ENCODE results near the gene ARFGEF3.

ARFGEF3 gene

DNA sequence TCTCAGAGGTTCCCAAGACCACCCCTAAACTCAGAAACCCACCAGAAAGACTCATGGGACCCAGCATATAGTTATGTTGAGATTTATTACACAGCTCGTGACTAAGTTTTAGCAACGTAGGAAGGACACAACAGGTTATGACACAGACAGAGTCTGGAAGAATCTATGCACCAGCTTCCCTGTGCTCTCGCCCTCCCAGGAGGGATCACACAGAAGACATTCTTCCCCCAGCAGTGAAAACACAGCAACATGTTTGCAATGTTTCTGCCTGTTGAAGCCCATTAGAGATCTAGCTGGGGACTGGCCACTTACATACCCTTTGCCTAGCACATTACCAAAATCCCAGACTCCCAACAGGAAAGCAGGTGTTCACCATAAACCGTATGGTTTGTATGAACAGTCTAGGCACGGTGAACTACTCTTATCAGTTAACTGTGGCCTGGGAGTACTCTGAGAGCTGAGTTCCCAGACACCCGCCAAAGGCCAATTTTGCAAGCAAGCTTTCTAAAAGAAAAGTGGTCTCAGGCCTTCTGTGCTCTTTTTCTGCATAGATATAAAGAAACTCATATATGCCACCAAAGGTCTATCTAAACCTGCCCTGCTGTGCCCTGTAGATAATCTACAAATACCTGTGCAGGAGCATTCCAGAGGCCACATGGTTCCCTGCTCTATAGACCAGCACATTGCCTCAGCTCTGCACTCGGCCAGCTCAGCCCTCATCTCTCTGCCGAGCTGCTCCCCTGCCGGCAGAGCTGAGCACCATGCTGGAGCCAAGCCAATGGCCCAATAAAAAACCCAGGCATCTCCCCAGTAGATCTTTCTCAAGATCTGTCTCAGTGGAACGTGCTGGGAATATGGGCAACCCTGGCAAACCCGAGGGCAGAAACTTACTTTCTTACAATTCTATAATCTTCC lies 146.3 kb downstream of the ARFGEF3 start:
- DNase-seq (ENCODE audit: low spot score), result no peak

DNA sequence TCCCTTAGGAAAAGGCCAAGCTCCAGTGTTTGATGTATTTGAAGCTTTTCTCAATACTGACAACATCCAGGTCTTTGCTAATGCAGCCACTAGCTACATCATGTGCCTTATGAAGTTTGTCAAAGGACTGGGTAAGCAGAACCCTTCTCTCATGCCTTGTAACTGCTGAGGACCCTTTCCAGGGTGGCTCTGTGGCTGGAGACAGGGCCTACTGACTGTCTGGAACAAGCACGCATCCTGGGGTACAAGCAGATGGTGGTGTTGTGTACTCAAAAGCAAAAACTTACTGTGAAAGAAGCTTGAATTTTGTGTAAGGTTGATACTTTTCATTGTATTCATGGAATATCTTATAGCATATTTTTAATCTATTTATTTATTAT lies 147.0 kb downstream of the ARFGEF3 start:
- no peak for DNase-seq (ENCODE audit: low spot score)

DNA sequence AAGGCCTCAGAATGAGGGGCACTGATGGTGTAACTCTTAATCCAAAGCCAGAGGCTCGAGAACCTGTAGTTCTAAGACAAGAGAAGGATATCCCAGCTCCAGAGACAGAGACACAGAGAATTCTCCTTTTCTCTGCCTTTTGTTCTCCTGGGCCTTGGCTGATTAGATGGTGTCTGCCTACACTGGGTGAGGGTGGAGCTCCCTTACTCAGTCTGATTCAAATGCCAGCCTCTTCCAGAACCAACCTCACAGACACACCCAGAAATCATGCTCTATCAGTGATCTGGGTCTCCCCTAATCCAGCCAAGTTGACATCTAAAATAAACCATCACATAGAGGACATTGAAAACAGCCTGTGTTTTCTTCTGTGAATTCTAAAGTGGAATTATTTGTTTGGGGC lies 148.0 kb downstream of the ARFGEF3 start:
- DNase-seq (ENCODE audit: low spot score), result no peak

DNA sequence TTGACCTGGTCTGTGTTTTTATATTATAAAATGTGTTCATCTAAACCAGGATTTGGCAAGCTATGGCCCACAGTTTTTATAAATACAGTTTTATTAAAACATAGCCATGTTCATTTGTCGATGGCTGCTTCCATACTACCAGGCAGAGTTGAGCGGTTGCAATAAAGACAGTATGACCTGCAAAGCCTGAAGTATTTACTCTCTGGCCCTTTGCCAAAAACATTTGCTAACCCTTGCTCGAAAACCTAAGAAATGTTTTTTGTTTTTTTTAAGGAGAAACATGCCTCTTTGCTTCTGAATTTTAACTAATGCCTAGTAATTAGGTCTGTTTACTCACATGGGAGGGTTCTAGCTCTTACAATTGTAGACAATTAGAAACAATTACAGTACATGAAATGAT lies 148.6 kb downstream of the ARFGEF3 start:
- no peak for DNase-seq (ENCODE audit: low spot score)

DNA sequence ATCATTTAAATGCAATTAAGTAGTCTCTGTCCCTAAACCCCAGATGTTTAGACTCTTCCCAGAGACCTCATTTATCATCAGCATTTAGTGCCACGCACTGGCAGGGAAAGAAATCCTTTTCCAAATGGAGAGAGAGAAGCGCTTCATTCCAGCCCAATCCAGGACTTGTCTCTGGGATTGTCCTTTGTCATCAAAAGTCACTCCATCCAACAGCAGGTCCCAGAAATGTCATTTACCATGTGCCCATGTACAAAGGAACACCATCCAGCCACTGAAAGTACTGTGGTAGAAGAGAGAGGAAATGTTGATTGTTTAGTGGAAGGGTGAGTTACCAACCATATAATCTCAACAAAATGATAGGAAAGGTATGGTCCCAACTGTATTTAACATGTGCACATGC lies 149.1 kb downstream of the ARFGEF3 start:
- DNase-seq (ENCODE audit: low spot score), result no peak

DNA sequence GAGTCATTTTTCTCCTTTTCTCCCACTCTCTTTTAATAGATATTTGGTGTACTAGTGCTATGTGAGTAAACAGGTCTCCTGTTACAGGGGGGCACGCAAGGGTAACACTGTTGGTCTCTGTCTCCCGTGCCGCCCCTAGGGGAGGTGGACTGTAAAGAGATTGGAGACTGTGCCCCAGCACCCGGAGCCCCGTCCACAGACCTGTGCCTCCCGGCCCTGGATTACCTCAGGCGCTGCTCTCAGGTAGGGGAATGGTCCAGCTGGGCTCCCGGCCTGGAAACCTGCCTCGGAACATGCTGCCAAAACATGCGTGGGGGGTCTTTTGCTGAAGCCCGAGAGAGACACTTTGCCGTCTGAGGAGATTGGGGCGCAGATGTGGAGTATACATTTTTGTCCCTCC lies 149.5 kb downstream of the ARFGEF3 start:
- DNase-seq (ENCODE audit: low spot score), result no peak

DNA sequence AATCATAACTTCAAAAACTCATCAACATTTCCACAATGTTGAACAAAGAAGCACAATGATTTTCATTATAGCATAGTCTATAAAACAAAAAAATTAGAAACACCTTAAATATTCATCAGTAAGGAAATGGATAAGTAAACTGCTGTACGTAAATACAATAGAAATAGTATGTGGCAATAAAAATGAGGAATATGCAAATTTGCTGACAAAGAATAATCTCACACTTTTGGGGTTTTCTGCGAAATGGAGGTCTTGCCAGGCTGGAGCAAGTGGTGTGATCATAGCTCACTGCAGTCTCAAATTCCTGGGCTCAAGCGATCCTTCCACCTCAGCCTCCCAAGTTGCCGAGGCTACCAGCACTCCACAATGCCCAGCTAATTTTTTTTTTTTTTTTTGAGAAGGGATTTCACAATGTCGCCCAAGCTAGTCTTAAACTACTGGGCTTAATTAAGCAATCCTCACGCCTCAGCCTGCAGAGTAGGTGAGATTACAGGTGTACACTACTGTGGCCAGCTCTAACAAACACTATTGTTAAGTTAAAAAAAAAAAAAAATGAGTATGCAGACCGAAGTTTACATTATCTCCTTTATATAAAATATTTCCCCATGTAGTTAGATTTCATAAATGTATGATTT lies 157.1 kb downstream of the ARFGEF3 start:
- no peak for DNase-seq (ENCODE audit: low spot score)

DNA sequence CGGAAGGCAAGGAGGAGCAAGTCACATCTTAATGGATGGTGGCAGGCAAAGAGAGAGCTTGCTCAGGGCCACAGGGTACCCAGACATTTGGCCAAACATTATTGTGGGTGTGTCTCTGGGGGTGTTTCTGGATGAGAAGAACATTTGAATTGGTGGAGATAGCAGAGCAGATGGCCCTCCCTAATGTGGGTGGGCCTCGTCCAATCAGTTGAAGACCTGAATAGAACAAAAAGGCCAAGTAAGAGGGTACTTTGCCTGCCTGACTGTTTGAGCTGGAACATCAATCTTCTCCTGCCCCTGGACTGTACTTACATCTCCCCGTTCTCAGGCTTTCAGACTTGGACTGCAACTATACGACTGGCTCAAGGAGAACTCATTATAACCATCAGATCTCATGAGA lies 160.2 kb downstream of the ARFGEF3 start:
- DNase-seq (ENCODE audit: low spot score), result no peak

DNA sequence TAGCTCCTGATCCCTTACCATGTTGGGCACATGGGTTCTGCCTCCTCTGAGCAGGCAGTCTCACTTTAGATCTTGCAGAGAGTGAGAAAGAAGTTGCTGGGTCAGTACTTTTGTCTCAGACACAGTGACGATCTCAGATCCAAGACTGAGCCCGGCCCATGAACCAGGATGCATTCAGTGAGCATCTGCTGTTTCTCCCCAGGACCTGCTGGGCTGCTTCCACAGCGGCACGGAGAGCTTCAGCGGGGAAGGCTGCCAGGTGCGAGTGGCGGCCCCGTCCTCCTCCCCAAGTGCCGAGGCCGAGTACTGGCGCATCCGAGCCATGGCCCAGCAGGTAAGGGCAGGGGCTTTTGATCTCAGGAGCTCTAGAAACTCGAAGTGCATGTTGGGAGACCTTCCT lies 162.1 kb downstream of the ARFGEF3 start:
- DNase-seq (ENCODE audit: low spot score), result no peak

DNA sequence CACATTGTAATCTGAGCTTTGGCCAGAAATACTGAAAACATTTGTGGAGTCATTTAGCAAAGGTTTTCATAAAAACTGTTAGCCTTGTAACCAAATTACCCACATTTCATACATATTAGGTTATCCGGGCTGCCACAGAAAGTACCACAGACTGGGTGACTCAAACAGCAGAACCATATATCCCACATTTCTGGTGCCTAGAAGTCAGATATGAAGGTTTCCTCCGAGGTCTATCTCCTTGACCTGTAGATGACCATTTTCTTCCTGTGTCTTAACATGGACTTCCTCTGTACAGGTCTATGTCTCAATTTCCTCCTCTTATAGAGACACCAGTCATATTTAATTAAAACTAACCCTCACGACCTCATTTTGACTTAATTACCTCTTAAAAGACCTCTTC lies 166.5 kb downstream of the ARFGEF3 start:
- DNase-seq (ENCODE audit: low spot score), result no peak

DNA sequence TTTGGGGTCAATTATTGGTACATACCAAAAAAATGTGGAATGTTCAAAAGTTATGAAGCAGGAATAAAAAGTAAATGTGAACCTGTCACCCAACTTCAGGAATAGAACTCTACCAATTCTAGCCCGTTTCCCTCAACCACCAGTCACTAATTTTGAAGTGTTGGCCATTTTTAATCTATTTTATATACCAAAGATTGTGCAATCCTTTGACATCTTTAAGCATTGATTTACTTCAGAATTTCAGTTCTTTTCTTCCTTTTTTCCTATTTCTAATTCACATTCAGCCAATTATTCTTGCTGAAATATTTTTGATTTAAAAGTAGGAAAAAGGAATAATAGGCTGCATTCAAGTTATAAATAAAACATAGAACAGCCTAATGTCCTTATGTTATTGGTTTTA lies 169.0 kb downstream of the ARFGEF3 start:
- DNase-seq (ENCODE audit: low spot score), result no peak

DNA sequence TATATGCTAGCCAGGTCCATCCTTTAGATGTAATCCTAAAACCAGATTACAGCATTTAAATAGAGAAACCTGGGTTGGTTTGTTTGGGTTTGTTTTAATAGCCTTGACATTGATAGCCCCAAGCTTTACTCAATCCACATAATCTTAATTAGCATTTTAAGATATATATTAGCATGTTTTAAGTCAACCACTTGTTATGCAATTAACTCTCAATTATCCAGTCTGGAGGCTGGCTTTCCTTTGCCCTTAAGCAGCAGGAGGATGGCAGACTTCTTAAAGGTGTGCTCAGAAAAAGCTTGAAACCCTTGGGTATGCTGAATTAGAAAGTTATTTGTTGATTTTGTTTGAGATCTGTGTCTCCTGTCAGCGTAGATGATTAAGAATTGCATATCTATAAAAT lies 169.7 kb downstream of the ARFGEF3 start:
- DNase-seq (ENCODE audit: low spot score), result no peak

DNA sequence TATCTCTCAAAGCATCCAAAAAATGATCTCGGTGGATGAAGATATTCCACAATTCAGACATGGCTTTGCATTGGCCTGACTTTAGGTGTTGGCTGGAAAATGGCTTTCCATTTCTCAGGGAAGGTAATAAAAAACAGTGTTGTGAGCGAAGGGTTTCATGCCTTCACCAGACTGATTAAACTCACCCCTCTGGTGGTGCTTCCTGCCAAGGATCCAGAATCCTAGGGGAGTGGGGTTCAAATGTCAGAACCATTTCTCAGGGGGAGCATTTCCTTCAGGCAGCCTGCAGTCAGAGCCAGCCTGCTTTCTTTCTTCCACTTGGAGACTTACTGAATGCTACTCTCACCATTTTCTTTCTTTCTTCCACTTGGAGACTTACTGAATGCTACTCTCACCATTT lies 170.2 kb downstream of the ARFGEF3 start:
- no peak for DNase-seq (ENCODE audit: low spot score)

DNA sequence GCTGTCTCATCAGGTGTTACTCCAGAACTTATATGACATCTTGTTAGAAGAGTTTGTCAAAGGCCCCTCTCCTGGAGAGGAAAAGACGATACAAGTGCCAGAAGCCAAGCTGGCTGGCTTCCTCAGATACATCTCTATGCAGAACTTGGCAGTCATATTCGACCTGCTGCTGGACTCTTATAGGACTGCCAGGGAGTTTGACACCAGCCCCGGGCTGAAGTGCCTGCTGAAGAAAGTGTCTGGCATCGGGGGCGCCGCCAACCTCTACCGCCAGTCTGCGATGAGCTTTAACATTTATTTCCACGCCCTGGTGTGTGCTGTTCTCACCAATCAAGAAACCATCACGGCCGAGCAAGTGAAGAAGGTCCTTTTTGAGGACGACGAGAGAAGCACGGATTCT lies 172.3 kb downstream of the ARFGEF3 start:
- DNase-seq (ENCODE audit: low spot score), result no peak

DNA sequence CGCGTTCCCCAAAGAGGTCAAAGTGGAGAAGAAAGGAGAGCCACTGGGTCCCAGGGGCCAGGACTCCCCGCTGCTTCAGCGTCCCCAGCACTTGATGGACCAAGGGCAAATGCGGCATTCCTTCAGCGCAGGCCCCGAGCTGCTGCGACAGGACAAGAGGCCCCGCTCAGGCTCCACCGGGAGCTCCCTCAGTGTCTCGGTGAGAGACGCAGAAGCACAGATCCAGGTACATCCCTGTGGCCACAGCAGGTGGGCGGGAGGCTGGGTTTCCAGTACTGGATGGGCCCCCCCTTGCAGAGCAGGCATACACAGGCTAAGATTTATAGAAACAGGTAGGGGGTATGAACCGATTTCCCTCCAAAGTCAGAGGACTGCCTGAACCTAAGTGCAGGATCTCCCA lies 173.2 kb downstream of the ARFGEF3 start:
- DNase-seq (ENCODE audit: low spot score), result no peak

DNA sequence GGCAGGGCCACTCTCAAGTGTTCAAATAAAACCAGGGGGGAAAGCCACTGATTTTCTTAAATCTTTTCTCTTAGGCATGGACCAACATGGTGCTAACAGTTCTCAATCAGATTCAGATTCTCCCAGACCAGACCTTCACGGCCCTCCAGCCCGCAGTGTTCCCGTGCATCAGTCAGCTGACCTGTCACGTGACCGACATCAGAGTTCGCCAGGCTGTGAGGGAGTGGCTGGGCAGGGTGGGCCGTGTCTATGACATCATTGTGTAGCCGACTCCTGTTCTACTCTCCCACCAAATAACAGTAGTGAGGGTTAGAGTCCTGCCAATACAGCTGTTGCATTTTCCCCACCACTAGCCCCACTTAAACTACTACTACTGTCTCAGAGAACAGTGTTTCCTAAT lies 174.5 kb downstream of the ARFGEF3 start:
- DNase-seq (ENCODE audit: low spot score), result no peak

DNA sequence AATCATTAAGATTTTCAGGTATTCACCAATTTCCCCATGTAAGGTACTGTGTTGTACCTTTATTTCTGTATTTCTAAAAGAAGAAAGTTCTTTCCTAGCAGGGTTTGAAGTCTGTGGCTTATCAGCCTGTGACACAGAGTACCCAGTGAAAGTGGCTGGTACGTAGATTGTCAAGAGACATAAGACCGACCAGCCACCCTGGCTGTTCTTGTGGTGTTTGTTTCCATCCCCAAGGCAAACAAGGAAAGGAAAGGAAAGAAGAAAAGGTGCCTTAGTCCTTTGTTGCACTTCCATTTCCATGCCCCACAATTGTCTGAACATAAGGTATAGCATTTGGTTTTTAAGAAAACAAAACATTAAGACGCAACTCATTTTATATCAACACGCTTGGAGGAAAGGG lies 175.3 kb downstream of the ARFGEF3 start:
- DNase-seq (ENCODE audit: low spot score), result no peak

DNA sequence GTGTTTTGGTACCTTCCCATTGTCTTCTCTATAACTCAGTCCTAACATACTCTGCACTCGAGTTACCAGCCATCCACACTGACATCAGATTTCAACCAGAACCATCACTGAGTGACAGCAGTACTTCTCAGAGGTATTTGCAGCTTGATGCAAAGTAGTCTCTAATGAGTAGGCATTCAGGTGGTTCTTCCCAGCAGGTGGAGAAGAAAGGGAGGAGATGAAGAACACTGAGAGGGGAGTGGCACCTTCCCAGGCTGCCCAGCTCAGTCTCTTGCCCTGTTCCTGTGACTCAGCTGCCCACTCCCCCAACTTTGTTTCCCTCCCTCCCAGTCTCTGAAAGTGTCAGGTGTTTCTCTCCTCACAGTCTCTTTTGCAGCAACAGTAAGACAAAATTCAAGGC lies 177.3 kb downstream of the ARFGEF3 start:
- no peak for DNase-seq (ENCODE audit: low spot score)

DNA sequence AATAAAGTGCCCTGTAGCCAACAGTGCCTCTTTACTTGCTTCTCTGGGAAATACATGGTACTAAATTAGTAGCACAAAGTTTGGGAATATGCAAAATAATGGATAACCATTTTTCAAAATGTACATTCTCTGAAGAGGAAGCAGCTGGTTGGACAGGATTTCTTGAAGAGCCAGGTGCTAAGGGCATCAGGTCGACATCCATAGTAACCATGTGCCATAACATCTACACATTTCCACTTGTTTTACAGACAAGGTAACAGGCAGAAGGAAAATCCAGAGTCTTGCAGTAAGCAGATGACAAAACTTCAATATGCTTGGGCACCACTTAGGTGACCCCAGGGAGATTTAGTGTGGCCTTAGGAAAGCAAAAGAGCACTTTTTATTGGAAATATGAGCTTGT lies 179.4 kb downstream of the ARFGEF3 start:
- no peak for DNase-seq (ENCODE audit: low spot score)

DNA sequence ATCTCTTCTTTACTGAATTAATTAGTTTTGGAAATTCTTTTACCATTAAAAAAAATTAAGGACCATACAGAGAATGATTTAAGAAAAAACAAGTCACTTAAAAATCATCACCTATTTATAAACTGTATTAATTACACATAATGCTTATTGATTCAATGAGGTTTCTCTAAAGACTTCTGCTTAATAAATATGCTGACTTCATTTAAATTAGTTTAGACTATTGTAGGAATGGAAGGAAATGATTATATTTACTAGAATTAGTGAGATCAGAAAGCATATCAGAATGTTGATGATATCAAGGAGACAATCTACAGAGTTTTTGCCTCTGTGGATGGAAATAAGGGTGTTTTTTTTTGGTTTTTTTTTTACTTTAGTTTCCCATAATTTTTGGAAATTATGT lies 181.4 kb downstream of the ARFGEF3 start:
- no peak for DNase-seq (ENCODE audit: low spot score)

DNA sequence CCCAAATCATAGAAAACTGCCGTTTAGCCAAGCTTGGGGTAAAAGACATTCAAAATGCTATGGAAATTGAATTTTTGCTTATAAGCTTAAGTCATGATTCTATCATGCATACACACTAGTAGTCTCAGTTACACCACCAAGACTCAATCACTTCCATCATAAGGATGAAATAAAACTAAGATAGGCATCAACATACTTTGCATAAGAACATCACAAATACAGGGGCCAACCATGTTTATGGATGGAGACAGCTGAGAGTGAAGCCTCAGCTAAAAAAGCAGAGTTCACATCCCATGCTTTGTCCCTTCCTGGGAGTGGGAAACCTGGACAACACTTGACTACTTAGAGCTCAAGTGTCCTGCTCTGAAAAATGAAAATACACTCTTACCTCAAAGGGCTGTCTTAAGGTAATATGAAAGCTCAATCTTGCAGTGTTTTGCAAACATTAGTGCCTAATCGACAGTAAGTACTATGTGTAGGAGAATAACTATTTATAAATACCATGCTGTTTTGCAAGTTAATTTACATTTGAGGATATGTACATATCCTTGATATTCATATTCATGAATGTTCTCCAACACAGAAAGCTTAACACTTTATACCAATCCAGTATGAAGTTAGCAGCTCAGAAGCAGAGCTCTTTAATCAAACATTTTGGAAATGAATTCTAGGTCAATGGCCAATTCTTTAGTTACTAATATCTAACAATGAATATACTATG lies 184.0 kb downstream of the ARFGEF3 start:
- no peak for DNase-seq (ENCODE audit: low spot score)

DNA sequence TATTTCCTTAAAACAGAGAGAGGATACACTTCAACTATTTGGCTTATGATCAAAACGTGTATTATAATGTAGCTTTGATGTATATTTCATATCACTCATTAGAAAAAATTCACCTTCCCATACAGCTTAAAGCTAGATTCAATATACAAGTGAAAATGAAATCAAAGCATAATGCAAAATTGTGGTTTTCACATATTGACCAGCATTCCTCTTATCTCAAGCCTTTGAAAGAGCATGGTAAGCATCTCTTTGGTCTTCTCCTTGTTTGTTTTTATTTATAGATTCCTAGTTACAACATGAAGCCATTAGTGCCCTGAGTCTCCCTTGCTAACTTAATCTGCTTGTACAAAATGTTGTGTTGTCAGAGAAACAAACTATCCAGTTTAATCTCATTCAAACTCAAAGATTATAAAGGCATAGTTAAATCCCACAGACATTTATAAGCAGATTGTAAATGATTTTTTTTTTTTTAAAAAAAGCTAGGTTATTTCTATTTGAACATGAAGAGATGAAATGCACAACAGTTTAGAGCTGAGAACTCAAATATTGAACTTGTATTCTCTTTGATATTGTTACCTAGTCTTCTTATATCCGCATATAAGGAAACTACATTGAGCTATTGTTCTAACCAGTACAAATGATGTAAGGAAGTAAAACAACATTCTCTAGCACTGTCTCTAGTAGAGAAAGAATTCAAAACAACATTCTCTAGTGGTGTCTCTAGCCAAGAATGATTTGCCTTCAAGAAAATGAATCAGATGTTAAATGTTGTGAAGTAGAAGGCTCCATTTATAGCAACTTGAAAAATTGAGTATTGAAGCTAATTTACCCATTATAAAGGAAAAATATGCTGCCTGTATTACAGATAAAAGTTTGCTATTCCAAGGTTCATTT lies 184.8 kb downstream of the ARFGEF3 start:
- no peak for DNase-seq (ENCODE audit: low spot score)

All from NAMALWA (cell line).